HepG2 (cell line): ENCODE measurements around the gene HPDL. TPM values are rescaled to one million over a fixed set of nuclear protein-coding genes. Genes with fewer than 3 reads are reported as not detected.

Experiments
- SNAPC2 ChIP-seq: sonication (generic); formaldehyde crosslinking; IDR thresholded peaks from 2 replicates; pipeline ENCODE4 v1.8.1; 2022; ENCODE audit warnings: mild to moderate bottlenecking, missing genetic modification reagents
- SRSF4 ChIP-seq: fragments of 200-400 bp; formaldehyde crosslinking; IDR thresholded peaks from one replicate; pipeline ENCODE4 v1.6.1; 2018; ENCODE audit warnings: mild to moderate bottlenecking, low read depth, low read length, moderate library complexity; ENCODE audit not compliant: poor library complexity, severe bottlenecking
- polyA plus RNA-seq, 8 experiments: library from polyadenylated mRNA; depleted of rRNA in 3 of 8; stranded (reverse) in 7 of 8; unstranded in 1 of 8; fragments of >200 nt; fragmentation: Illumina TruSeq in 4 of 8; extraction: Trizol in 4 of 8; gene quantifications; 2 replicates each; pipeline versions ENCODE4 v1.2.1 to v1.2.3, GENCODE V29; 2011 to 2016; ENCODE audit warnings: low read depth in 4 of 8, missing spikeins in 1 of 8, mixed read lengths in 1 of 8; ENCODE audit not compliant: insufficient read depth in 1 of 8
- total RNA-seq, 5 experiments: library from RNA; depleted of rRNA; stranded (reverse); fragments of >200 nt; fragmentation: Illumina TruSeq; extraction: Trizol; gene quantifications; 2 replicates each; pipeline ENCODE4 v1.2.3, GENCODE V29; 2016; ENCODE audit warnings: low read depth in 1 of 5

HPDL gene
- total and polyA plus RNA-seq, 2 of the 13 experiments (the other 11 are each of a cell fraction or from before 2014, with no cell fraction given) = not detected

DNA sequence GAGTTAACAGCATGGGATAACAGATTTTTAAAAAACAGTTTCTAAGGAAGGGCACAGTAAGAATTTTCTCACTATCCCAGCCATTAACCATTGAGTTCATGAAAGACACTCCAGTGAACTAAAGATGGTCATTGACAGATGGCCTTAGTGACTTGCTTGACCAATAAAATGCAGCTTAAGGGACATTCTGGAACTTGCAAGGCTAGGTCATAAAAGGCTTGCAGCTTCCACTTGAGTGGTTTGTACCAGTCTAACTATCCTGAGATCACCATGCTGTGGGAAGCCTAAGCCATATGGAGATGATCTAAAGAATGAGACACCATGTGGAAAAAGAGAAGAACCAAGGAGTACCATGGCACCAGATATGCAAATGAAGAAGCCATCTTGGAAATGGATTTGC lies 51.5 kb downstream of the HPDL start (continued):
- TF ChIP-seq SNAPC2 (CRISPR knock-in tag) (no peak), SRSF4 (no peak)

Other genes with a start within 250 kb of the HPDL start
- gene ZSWIM5, start 120.3 kb upstream of the HPDL start, total RNA-seq (2016; rRNA removed; fragmentation: Illumina TruSeq; extraction: Trizol) = 11.0 and 13.5 TPM in 2 replicates
- gene ZSWIM5, start 120.3 kb upstream of the HPDL start, polyA plus RNA-seq (2011; rRNA removed) = 20.6 and 22.0 TPM in 2 replicates
- gene TOE1, start 13.3 kb downstream of the HPDL start, total RNA-seq (2016; rRNA removed; fragmentation: Illumina TruSeq; extraction: Trizol) = 17.4 and 19.0 TPM in 2 replicates
- gene TOE1, start 13.3 kb downstream of the HPDL start, polyA plus RNA-seq (2011; rRNA removed) = 12.1 and 14.1 TPM in 2 replicates
- 12.7 and 17.1 TPM in 2 replicates for gene MUTYH, start 13.5 kb downstream of the HPDL start, total RNA-seq (2016; rRNA removed; fragmentation: Illumina TruSeq; extraction: Trizol)
- 16.3 and 19.4 TPM in 2 replicates for gene MUTYH, start 13.5 kb downstream of the HPDL start, polyA plus RNA-seq (2011; rRNA removed)
- 5.5 and 6.9 TPM in 2 replicates for gene TESK2, start 164.3 kb downstream of the HPDL start, total RNA-seq (2016; rRNA removed; fragmentation: Illumina TruSeq; extraction: Trizol)
- 8.8 and 9.6 TPM in 2 replicates for gene TESK2, start 164.3 kb downstream of the HPDL start, polyA plus RNA-seq (2011; rRNA removed)
- gene CCDC163, start 173.2 kb downstream of the HPDL start, total RNA-seq (2016; rRNA removed; fragmentation: Illumina TruSeq; extraction: Trizol) = 4.4 and 5.2 TPM in 2 replicates
- gene CCDC163, start 173.2 kb downstream of the HPDL start, polyA plus RNA-seq (2011; rRNA removed) = 8.3 and 8.4 TPM in 2 replicates
- 10.3 and 13.4 TPM in 2 replicates for gene MMACHC, start 173.4 kb downstream of the HPDL start, total RNA-seq (2016; rRNA removed; fragmentation: Illumina TruSeq; extraction: Trizol)
- gene MMACHC, start 173.4 kb downstream of the HPDL start, polyA plus RNA-seq (2011; rRNA removed) = 11.6 and 12.9 TPM in 2 replicates
- 1,898 and 2,651 TPM in 2 replicates for gene PRDX1, start 195.0 kb downstream of the HPDL start, total RNA-seq (2016; rRNA removed; fragmentation: Illumina TruSeq; extraction: Trizol)
- 550 and 761 TPM in 2 replicates for gene PRDX1, start 195.0 kb downstream of the HPDL start, polyA plus RNA-seq (2011; rRNA removed)
- 217 and 233 TPM in 2 replicates for gene AKR1A1, start 223.9 kb downstream of the HPDL start, total RNA-seq (2016; rRNA removed; fragmentation: Illumina TruSeq; extraction: Trizol)
- 181 and 188 TPM in 2 replicates for gene AKR1A1, start 223.9 kb downstream of the HPDL start, polyA plus RNA-seq (2011; rRNA removed)